HG03558 (cell line): ENCODE measurements around the gene SLC39A6.
"Not testable (repeated sequence)": the region's sequence is repeated elsewhere in the genome, so short reads cannot be mapped to it uniquely, and the experiment has no call there.

Source experiments
- ATAC-seq: cut with Tn5 transposase; IDR thresholded peaks from one replicate; pipeline ENCODE4 v1.9.1; 2021; ENCODE audit warnings: moderate number of reproducible peaks; ENCODE audit not compliant: unreplicated experiment; ENCODE audit errors: extremely low read depth

The SLC39A6 gene

GRCh38 chr18:36139245-36139644 lies 10.1 kb upstream of the SLC39A6 start:
- no peak for ATAC-seq

GRCh38 chr18:36135264-36135663 lies 6.1 kb upstream of the SLC39A6 start:
- ATAC-seq: no peak

- no peak for ATAC-seq
These were observed 3.6 kb upstream of the SLC39A6 start for GRCh38 chr18:36132756-36133155.

- no peak for ATAC-seq
These were observed 2.7 kb upstream of the SLC39A6 start for GRCh38 chr18:36131692-36132483.

- no peak for ATAC-seq
These were observed 1.9 kb upstream of the SLC39A6 start for GRCh38 chr18:36130883-36131653.

GRCh38 chr18:36130039-36130831 lies 1.1 kb upstream of the SLC39A6 start:
- peak; percentile 4 for ATAC-seq

GRCh38 chr18:36128907-36129299 lies 237 bp downstream of the SLC39A6 start:
- ATAC-seq: no peak

GRCh38 chr18:36128530-36128870 lies 640 bp downstream of the SLC39A6 start:
- no peak for ATAC-seq

- ATAC-seq: no peak
These were observed 1.2 kb downstream of the SLC39A6 start for GRCh38 chr18:36127836-36128529.

GRCh38 chr18:36126668-36127067 lies 2.5 kb downstream of the SLC39A6 start:
- ATAC-seq: no peak

GRCh38 chr18:36124841-36125240 lies 4.3 kb downstream of the SLC39A6 start:
- no peak for ATAC-seq

- no peak for ATAC-seq
These were observed 8.8 kb downstream of the SLC39A6 start for GRCh38 chr18:36120297-36120696.

- ATAC-seq: not testable (repeated sequence)
These were observed 12.4 kb downstream of the SLC39A6 start for GRCh38 chr18:36116771-36117170.

GRCh38 chr18:36114738-36115137 lies 14.4 kb downstream of the SLC39A6 start:
- no peak for ATAC-seq

- no peak for ATAC-seq
These were observed 14.9 kb downstream of the SLC39A6 start for GRCh38 chr18:36114251-36114650.

- ATAC-seq: no peak
These were observed 16.8 kb downstream of the SLC39A6 start for GRCh38 chr18:36112302-36112701.

- ATAC-seq: no peak
These were observed 19.4 kb downstream of the SLC39A6 start for GRCh38 chr18:36109737-36110136.

GRCh38 chr18:36108601-36109000 lies 20.5 kb downstream of the SLC39A6 start:
- ATAC-seq: no peak

- ATAC-seq: no peak
These were observed 20.9 kb downstream of the SLC39A6 start for GRCh38 chr18:36108196-36108595.

- ATAC-seq: no peak
These were observed 21.7 kb downstream of the SLC39A6 start for GRCh38 chr18:36107477-36107876.
